ENCODE measurements around the gene PIP5KL1.

DNA sequence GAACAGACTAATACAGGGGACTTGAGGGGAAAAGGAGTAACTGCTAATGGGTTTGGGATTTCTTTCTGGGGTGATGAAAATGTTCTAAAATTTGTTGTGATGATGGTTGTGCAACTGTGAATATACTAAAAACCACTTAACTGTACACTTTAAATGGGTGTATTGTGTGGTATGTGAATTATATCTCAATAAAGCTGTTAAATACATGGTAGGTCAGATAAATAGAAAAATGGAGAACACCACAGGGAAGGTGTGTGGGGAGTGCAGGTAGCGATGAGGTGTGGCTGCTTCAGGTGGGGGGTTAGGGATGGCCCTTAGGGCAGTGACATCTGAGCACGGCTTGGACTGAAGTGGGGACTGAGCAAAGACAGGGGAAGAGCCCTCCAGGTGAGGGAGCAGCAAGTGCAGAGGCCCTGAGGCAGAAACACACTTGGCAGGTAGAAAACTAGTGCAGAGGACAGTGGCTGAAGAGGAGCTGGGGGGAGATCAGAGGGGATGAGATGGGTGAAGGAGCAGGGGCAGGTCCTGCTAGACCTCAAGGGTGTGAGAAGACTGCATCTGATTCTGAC is 29.3 kb upstream of the PIP5KL1 start:
- TF ChIP-seq, protein P1, sequence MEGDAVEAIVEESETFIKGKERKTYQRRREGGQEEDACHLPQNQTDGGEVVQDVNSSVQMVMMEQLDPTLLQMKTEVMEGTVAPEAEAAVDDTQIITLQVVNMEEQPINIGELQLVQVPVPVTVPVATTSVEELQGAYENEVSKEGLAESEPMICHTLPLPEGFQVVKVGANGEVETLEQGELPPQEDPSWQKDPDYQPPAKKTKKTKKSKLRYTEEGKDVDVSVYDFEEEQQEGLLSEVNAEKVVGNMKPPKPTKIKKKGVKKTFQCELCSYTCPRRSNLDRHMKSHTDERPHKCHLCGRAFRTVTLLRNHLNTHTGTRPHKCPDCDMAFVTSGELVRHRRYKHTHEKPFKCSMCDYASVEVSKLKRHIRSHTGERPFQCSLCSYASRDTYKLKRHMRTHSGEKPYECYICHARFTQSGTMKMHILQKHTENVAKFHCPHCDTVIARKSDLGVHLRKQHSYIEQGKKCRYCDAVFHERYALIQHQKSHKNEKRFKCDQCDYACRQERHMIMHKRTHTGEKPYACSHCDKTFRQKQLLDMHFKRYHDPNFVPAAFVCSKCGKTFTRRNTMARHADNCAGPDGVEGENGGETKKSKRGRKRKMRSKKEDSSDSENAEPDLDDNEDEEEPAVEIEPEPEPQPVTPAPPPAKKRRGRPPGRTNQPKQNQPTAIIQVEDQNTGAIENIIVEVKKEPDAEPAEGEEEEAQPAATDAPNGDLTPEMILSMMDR (IDR thresholded peaks at IDR 0.05), result no peak
- no peak for TF ChIP-seq POLR2A (IDR thresholded peaks at IDR 0.05)

Measured in ovary (tissue), 3 donors.